Transverse colon (tissue), 4 donors: ENCODE data around the gene ARAP3.

Experiments used
- CTCF ChIP-seq, 5 experiments: fragments of 200-600 bp in 3 of 5; fragments of 450-650 bp in 2 of 5; sonication (generic) in 3 of 5; IDR thresholded peaks; 1 replicate in 2 of 5; 2 replicates in 3 of 5; pipeline ENCODE4 v1.5.1; 2016 to 2017; ENCODE audit warnings: antibody characterized with exemption in 5 of 5, inconsistent platforms in 3 of 5, mild to moderate bottlenecking in 2 of 5, moderate library complexity in 1 of 5
- EP300 ChIP-seq: sonication (generic); formaldehyde crosslinking; IDR thresholded peaks from one replicate; pipeline ENCODE4 v1.6.1; 2017; ENCODE audit warnings: antibody characterized with exemption, low read depth
- POLR2A ChIP-seq: fragments of 450-650 bp; IDR thresholded peaks from one replicate; pipeline ENCODE4 v1.6.1; 2016; ENCODE audit warnings: antibody characterized with exemption, mild to moderate bottlenecking, moderate library complexity
- POLR2AphosphoS5 ChIP-seq, 3 donors: sonication (generic); formaldehyde crosslinking; IDR thresholded peaks; one replicate each; pipeline ENCODE4 v1.6.1; 2016; ENCODE audit warnings: antibody characterized with exemption in 3 of 3

GRCh38 chr5:141649056-141649688, 32.9 kb downstream of the ARAP3 start:
- TF ChIP-seq CTCF (IDR thresholded peaks at IDR 0.05), result no peak
- TF ChIP-seq POLR2A, result no peak
- TF ChIP-seq POLR2AphosphoS5 (IDR thresholded peaks at IDR 0.05), result no peak
- TF ChIP-seq EP300, result no peak
